Lower lobe of right lung (tissue), 2 donors: Measurements from ENCODE around the gene SRPK2. TPM values are rescaled to one million over a fixed set of nuclear protein-coding genes. Genes with fewer than 3 reads are reported as not detected.
A peak's percentile ranks its signal among the peaks of the same experiment; 100 is the strongest.
"Not testable (repeated sequence)": the region's sequence is repeated elsewhere in the genome, so short reads cannot be mapped to it uniquely, and the experiment has no call there.

Experiments
- ATAC-seq, 2 donors: fragments of 200-7000 bp; cut with Tn5 transposase; one replicate each; pipeline ENCODE4 v1.9.1; 2020 to 2022; ENCODE audit warnings: mild to moderate bottlenecking in 2 of 2, moderate library complexity in 2 of 2
- DNase-seq: peaks from one replicate; pipeline ENCODE4 v3.0.0-alpha.2; 2020
- H3K27ac ChIP-seq: fragments of 200-600 bp; one replicate; pipeline ENCODE4 v1.8.0; 2022
- H3K27me3 ChIP-seq: fragments of 200-600 bp; one replicate; pipeline ENCODE4 v1.8.0; 2022; ENCODE audit warnings: low read depth
- H3K36me3 ChIP-seq: fragments of 200-600 bp; one replicate; pipeline ENCODE4 v1.8.0; 2022; ENCODE audit warnings: mild to moderate bottlenecking
- H3K4me1 ChIP-seq: fragments of 200-600 bp; one replicate; pipeline ENCODE4 v1.8.0; 2022
- H3K4me3 ChIP-seq: fragments of 200-600 bp; one replicate; pipeline ENCODE4 v1.8.0; 2022; ENCODE audit warnings: mild to moderate bottlenecking
- H3K9me3 ChIP-seq: fragments of 200-600 bp; one replicate; pipeline ENCODE4 v1.8.0; 2022
- CTCF ChIP-seq: fragments of 200-600 bp; IDR thresholded peaks from one replicate; pipeline ENCODE4 v1.8.0; 2022; ENCODE audit warnings: antibody characterized with exemption, mild to moderate bottlenecking
- intact Hi-C: fragments of 100-400 bp; cut with DNase I; formaldehyde crosslinking; loops from one replicate; pipeline ENCODE4 v1.11.0; 2022
- total RNA-seq: library from RNA; stranded (reverse); fragmentation: NEBNext Ultra II Directional; extraction: Animal tissue kit (Norgen Biotek cat#: 25700); gene quantifications from one replicate; pipeline ENCODE4 v1.2.1, GENCODE V29; 2021
- donor health status: DM: no; HTN: yes; CAD: no; lungs with severe emphysema.

The SRPK2 gene
- total RNA-seq, 1 donor from 2014 or later, result 43.2 TPM

DNA sequence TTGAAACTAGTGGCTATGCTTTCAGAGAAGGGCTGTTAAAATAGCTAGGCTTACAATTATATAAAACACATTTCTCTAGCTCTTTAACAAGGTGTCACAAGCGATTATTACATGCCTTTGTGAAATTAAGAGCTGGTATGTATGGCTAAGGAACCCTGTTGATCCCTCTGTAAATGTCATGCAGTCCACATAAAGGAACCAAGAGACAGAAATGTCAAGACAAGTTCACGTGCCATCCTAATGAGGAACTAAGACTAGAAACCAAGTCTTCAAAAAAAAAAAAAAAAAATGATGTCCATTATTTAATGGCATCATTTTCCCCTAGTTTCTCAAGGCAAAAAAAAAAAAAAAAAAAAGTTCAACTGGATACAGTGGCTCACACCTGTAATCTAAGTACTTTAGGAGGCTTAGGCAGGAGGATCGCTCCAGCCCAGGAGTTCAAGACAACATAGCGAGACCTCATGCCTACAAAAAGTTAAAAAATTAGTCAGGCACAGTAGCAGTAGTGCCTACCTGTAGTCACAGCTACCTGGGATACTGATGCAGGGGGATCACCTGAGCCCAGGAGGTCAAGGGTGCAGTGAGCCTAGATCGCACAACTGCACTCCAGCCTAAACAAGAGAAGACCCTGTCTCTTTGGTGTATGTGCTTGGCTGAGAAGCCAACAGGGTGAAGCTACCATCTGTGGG lies 63.4 kb downstream of the SRPK2 start:
- peaks cover 7% of the 10 kb centered on the region for H3K4me1 ChIP-seq
- intact Hi-C loops, result no loop called here
- TF ChIP-seq CTCF, result no peak
- H3K27me3 ChIP-seq, result no peaks in the 10 kb centered on the region
- no peaks in the 10 kb centered on the region for H3K36me3 ChIP-seq
- no peak overlapping the region for H3K4me3 ChIP-seq
- DNase-seq (no peak), ATAC-seq (peak in 1 of 2 donors; percentile 43)
- H3K27ac ChIP-seq, result no peak overlapping the region
- H3K9me3 ChIP-seq, result no peaks in the 10 kb centered on the region

- H3K4me1 ChIP-seq, intact Hi-C loops, H3K4me3 ChIP-seq, ATAC-seq, DNase-seq, H3K27me3 ChIP-seq, H3K36me3 ChIP-seq, H3K9me3 ChIP-seq, H3K27ac ChIP-seq: not testable (repeated sequence)
Observed at GRCh38 chr7:105324606-105325005, 64.1 kb downstream of the SRPK2 start.

- no peak for ATAC-seq
- H3K27me3 ChIP-seq, result no peaks in the 10 kb centered on the region
- intact Hi-C loops, result no loop called here
- no peak for TF ChIP-seq CTCF
- H3K36me3 ChIP-seq, result no peaks in the 10 kb centered on the region
- H3K4me3 ChIP-seq, result no peak overlapping the region
- no peaks in the 10 kb centered on the region for H3K9me3 ChIP-seq
- H3K4me1 ChIP-seq, result peaks cover 7% of the 10 kb centered on the region
- DNase-seq, result no peak
- no peak overlapping the region for H3K27ac ChIP-seq
Observed at GRCh38 chr7:105323366-105323765, 65.4 kb downstream of the SRPK2 start.

GRCh38 chr7:105322655-105323277 lies 66.0 kb downstream of the SRPK2 start:
- intact Hi-C loops, result no loop called here
- H3K4me3 ChIP-seq, result no peak overlapping the region
- no peak overlapping the region for H3K27ac ChIP-seq
- H3K36me3 ChIP-seq, result no peaks in the 10 kb centered on the region
- ATAC-seq (no peak), DNase-seq (no peak)
- peaks cover 7% of the 10 kb centered on the region for H3K4me1 ChIP-seq
- H3K27me3 ChIP-seq, result no peaks in the 10 kb centered on the region
- no peak for TF ChIP-seq CTCF
- no peaks in the 10 kb centered on the region for H3K9me3 ChIP-seq

GRCh38 chr7:105321754-105322455 lies 66.8 kb downstream of the SRPK2 start:
- no peak for TF ChIP-seq CTCF
- DNase-seq (no peak), ATAC-seq (no peak)
- H3K9me3 ChIP-seq, result no peaks in the 10 kb centered on the region
- H3K36me3 ChIP-seq, result no peaks in the 10 kb centered on the region
- H3K4me1 ChIP-seq, result peaks cover 7% of the 10 kb centered on the region
- no peak overlapping the region for H3K4me3 ChIP-seq
- H3K27ac ChIP-seq, result no peak overlapping the region
- no peaks in the 10 kb centered on the region for H3K27me3 ChIP-seq
- intact Hi-C loops, result no loop called here

GRCh38 chr7:105320896-105321295 lies 67.8 kb downstream of the SRPK2 start:
- no peak for DNase-seq
- TF ChIP-seq CTCF, result no peak
- ATAC-seq, result no peak
- Histone ChIP-seq H3K36me3 (no peaks in the 10 kb centered on the region), H3K4me3 (no peak overlapping the region), H3K27ac (no peak overlapping the region), H3K27me3 (no peaks in the 10 kb centered on the region), H3K9me3 (no peaks in the 10 kb centered on the region), H3K4me1 (peaks cover 7% of the 10 kb centered on the region)
- intact Hi-C loops, result no loop called here
